Measurements from ENCODE around the gene ACOT12. TPM values are rescaled to one million over a fixed set of nuclear protein-coding genes. Genes with fewer than 3 reads are reported as not detected.

Gene ACOT12
- total and polyA plus RNA-seq, 9 of the 15 experiments (the other 6 are each of a cell fraction or from before 2014, with no cell fraction given): 0.03 TPM; not detected in 8

DNA sequence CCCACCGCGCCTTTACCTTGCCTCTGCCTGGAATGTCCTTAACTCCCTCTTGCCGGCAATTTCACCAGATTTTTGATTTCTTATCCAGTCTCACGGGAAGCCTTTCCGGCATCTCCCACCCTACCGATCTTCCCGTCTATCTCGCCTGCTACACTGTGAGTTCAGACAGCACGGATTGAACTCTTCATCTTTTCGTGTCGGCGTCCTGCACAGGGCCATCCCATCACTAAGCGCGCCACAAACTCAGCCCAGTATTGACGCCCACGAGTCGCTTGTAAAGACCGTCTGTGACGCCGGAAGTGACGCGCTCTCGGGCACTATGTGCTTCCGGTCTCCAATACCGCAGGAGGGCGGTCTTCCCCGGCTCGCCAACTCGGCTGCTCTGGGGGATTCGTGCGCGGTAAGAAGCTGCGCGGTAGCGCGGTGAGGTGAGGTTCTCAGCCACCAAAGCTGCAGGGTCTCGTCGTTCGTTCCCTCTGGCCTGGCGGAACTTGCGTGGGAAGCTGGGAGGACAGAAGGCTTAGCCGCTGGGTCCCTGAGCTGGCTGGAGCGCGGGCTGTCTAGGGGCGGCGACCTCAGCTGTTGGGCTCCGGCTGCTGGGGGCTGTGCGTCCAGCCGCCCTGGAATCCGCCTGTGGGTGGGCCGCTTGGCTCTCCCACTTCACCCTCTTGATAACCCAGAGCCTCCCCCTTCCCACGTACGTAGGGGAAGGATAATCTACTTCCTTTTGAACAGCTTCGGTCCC is 92.5 kb downstream of the ACOT12 start, which contains the start of gene ZCCHC9 (continued):
- TF ChIP-seq ZNF277 (CRISPR knock-in tag; IDR thresholded peaks at IDR 0.05; ENCODE audit: borderline replicate concordance) (no peak), TFAM (CRISPR knock-in tag; conservative IDR thresholded peaks at IDR 0.05) (no peak), GATAD2B (IDR thresholded peaks at IDR 0.05; ENCODE audit: borderline replicate concordance) (no peak), MAZ (CRISPR knock-in tag; conservative IDR thresholded peaks at IDR 0.05 in 1 of 2, IDR thresholded peaks at IDR 0.05 in 1 of 2) (peak in 1 of 2 experiments; percentile 70), ARID1B (IDR thresholded peaks at IDR 0.05) (0 out of 2 replicates have a peak, but pooled peaks have one; percentile 19), ZNF75A (CRISPR knock-in tag; IDR thresholded peaks at IDR 0.05) (no peak), WHSC1 (IDR thresholded peaks at IDR 0.05; ENCODE audit: low read length) (no peak), CREB5 (CRISPR knock-in tag; IDR thresholded peaks at IDR 0.05) (no peak), ZNF282 (CRISPR knock-in tag; IDR thresholded peaks at IDR 0.05) (no peak), HMG20A (CRISPR knock-in tag; conservative IDR thresholded peaks at IDR 0.05) (no peak), TRIM28 (IDR thresholded peaks at IDR 0.05) (no peak), ELK3 (CRISPR knock-in tag; IDR thresholded peaks at IDR 0.05) (no peak), FOXA1 (IDR thresholded peaks at IDR 0.05; ENCODE audit: borderline replicate concordance) (no peak), RBM25 (IDR thresholded peaks at IDR 0.05; ENCODE audit: low read depth, low read length, severe bottlenecking) (no peak), MTF1 (CRISPR knock-in tag; IDR thresholded peaks at IDR 0.05; ENCODE audit: borderline replicate concordance) (no peak), FUS (optimal IDR thresholded peaks at IDR 0.05; ENCODE audit: low read depth, low read length) (no peak)
- TF ChIP-seq, protein P1, sequence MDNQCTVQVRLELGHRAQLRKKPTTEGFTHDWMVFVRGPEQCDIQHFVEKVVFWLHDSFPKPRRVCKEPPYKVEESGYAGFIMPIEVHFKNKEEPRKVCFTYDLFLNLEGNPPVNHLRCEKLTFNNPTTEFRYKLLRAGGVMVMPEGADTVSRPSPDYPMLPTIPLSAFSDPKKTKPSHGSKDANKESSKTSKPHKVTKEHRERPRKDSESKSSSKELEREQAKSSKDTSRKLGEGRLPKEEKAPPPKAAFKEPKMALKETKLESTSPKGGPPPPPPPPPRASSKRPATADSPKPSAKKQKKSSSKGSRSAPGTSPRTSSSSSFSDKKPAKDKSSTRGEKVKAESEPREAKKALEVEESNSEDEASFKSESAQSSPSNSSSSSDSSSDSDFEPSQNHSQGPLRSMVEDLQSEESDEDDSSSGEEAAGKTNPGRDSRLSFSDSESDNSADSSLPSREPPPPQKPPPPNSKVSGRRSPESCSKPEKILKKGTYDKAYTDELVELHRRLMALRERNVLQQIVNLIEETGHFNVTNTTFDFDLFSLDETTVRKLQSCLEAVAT (IDR thresholded peaks at IDR 0.05): peak in 1 of 2 experiments; percentile 78; a peak in 2 of 4 replicates
- TF ChIP-seq, protein P2, sequence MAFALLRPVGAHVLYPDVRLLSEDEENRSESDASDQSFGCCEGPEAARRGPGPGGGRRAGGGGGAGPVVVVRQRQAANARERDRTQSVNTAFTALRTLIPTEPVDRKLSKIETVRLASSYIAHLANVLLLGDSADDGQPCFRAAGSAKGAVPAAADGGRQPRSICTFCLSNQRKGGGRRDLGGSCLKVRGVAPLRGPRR (CRISPR knock-in tag; IDR thresholded peaks at IDR 0.05): no peak
- TF ChIP-seq, protein P3, sequence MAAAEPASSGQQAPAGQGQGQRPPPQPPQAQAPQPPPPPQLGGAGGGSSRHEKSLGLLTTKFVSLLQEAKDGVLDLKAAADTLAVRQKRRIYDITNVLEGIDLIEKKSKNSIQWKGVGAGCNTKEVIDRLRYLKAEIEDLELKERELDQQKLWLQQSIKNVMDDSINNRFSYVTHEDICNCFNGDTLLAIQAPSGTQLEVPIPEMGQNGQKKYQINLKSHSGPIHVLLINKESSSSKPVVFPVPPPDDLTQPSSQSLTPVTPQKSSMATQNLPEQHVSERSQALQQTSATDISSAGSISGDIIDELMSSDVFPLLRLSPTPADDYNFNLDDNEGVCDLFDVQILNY (CRISPR knock-in tag; IDR thresholded peaks at IDR 0.05): peak; percentile 71; the same call in 1 of the 2 replicates
- TF ChIP-seq, protein P4, sequence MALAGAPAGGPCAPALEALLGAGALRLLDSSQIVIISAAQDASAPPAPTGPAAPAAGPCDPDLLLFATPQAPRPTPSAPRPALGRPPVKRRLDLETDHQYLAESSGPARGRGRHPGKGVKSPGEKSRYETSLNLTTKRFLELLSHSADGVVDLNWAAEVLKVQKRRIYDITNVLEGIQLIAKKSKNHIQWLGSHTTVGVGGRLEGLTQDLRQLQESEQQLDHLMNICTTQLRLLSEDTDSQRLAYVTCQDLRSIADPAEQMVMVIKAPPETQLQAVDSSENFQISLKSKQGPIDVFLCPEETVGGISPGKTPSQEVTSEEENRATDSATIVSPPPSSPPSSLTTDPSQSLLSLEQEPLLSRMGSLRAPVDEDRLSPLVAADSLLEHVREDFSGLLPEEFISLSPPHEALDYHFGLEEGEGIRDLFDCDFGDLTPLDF (CRISPR knock-in tag; IDR thresholded peaks at IDR 0.05): peak; percentile 56; the same call in 1 of the 2 replicates

Data from K562 (cell line).